K562 (cell line): ENCODE results near the gene RPS19BP1. TPM values are rescaled to one million over a fixed set of nuclear protein-coding genes. Genes with fewer than 3 reads are reported as not detected.

Source experiments
- BHLHE40 ChIP-seq: IDR thresholded peaks from 2 replicates; pipeline ENCODE4 v1.6.1; 2011; ENCODE audit warnings: low read length, improper control_type of control experiment
- RAD51 ChIP-seq: fragments of 450-650 bp; IDR thresholded peaks from 2 replicates; pipeline ENCODE4 v1.7.1; 2016; ENCODE audit warnings: low read depth, mild to moderate bottlenecking, borderline replicate concordance
- ZBTB7A ChIP-seq: IDR thresholded peaks from 2 replicates; pipeline ENCODE4 v1.6.1; 2011; ENCODE audit warnings: low read depth, mild to moderate bottlenecking, low read length, moderate library complexity, borderline replicate concordance; ENCODE audit not compliant: control insufficient read depth
- polyA plus RNA-seq, 8 experiments: library from polyadenylated mRNA; depleted of rRNA in 4 of 8; stranded (reverse) in 5 of 8; unstranded in 3 of 8; fragments of >200 nt; fragmentation: Nextera tagmentation in 2 of 8; fragmentation: Illumina TruSeq in 1 of 8; extraction: Ambion mirVana in 2 of 8; extraction: Trizol in 1 of 8; gene quantifications; 2 replicates each; pipeline versions ENCODE4 v1.2.1 to v1.2.3, GENCODE V29; 2011 to 2014; ENCODE audit warnings: inconsistent platforms in 1 of 8, missing spikeins in 1 of 8
- total RNA-seq, 7 experiments: library from RNA; depleted of rRNA in 6 of 7; stranded (reverse); fragments of >200 nt in 6 of 7; fragmentation: Illumina TruSeq in 2 of 7; extraction: Trizol in 2 of 7; gene quantifications; 2 replicates each; pipeline versions ENCODE4 v1.2.1 to v1.2.3, GENCODE V29; 2011 to 2021; ENCODE audit warnings: low replicate concordance in 1 of 7
- TF ChIP-seq, protein P1 (sequence below), 2 experiments: fragments of 450-650 bp; IDR thresholded peaks; 2 replicates each; pipeline ENCODE4 v1.6.1; 2016; ENCODE audit warnings: mild to moderate bottlenecking in 2 of 2, borderline replicate concordance in 1 of 2, low read depth in 1 of 2, moderate library complexity in 1 of 2
- TF ChIP-seq, protein P2 (sequence below), 2 experiments: fragments of 150-350 bp in 1 of 2; IDR thresholded peaks; 2 replicates each; pipeline ENCODE4 v1.6.1; 2012 to 2016; ENCODE audit warnings: low read depth in 2 of 2, low read length in 2 of 2, mild to moderate bottlenecking in 1 of 2, moderate library complexity in 1 of 2
- TF ChIP-seq, protein P3 (sequence below): fragments of 250-450 bp; sonication (Bioruptor Pico); IDR thresholded peaks from 2 replicates; pipeline ENCODE4 v1.4.0; 2020; ENCODE audit warnings: mild to moderate bottlenecking, moderate library complexity, borderline replicate concordance

Gene RPS19BP1
- total and polyA plus RNA-seq, 9 of the 15 experiments (the other 6 are each of a cell fraction or from before 2014, with no cell fraction given) = 3.0 to 223 (median 84.3) TPM

DNA sequence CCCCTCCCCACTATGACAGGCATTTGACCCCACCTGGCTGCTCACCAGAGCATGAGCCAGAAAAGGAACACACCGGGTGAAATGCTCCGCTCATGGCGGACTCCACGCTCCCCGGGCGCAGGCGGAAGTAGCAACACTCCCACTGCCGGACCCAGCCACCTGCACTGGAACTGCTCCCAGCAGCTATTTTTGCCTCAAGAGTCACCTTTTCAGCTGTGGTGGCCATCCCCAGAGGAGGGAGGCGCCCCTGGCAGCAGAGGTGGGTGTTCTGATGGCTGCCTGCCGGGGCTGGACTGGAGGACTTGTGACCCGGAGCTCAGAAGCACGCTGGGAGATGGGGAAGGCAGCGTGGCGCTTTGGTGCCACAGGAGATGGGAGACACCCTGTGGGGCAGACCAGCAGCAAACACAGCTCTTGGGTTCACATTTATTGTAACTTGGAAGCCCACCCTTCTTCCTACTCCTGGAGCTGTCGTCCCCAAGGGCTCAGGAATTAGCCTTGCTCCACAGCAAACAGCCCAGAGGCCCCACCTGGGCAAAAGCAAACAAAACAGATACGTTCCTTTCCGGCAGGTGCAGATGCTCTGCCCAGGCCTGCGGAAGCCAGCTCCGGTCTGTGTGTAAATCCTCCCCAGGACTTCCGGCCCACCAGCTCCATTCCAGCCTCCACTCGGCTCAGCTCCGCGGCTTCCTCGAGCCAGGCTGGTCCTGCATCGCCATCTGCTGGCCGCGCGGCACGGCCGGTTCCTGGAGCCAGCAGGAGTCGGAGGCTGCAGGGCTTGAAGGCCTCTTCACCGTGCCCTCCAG lies 3.7 kb downstream of the RPS19BP1 start (continued):
- TF ChIP-seq, protein P1, sequence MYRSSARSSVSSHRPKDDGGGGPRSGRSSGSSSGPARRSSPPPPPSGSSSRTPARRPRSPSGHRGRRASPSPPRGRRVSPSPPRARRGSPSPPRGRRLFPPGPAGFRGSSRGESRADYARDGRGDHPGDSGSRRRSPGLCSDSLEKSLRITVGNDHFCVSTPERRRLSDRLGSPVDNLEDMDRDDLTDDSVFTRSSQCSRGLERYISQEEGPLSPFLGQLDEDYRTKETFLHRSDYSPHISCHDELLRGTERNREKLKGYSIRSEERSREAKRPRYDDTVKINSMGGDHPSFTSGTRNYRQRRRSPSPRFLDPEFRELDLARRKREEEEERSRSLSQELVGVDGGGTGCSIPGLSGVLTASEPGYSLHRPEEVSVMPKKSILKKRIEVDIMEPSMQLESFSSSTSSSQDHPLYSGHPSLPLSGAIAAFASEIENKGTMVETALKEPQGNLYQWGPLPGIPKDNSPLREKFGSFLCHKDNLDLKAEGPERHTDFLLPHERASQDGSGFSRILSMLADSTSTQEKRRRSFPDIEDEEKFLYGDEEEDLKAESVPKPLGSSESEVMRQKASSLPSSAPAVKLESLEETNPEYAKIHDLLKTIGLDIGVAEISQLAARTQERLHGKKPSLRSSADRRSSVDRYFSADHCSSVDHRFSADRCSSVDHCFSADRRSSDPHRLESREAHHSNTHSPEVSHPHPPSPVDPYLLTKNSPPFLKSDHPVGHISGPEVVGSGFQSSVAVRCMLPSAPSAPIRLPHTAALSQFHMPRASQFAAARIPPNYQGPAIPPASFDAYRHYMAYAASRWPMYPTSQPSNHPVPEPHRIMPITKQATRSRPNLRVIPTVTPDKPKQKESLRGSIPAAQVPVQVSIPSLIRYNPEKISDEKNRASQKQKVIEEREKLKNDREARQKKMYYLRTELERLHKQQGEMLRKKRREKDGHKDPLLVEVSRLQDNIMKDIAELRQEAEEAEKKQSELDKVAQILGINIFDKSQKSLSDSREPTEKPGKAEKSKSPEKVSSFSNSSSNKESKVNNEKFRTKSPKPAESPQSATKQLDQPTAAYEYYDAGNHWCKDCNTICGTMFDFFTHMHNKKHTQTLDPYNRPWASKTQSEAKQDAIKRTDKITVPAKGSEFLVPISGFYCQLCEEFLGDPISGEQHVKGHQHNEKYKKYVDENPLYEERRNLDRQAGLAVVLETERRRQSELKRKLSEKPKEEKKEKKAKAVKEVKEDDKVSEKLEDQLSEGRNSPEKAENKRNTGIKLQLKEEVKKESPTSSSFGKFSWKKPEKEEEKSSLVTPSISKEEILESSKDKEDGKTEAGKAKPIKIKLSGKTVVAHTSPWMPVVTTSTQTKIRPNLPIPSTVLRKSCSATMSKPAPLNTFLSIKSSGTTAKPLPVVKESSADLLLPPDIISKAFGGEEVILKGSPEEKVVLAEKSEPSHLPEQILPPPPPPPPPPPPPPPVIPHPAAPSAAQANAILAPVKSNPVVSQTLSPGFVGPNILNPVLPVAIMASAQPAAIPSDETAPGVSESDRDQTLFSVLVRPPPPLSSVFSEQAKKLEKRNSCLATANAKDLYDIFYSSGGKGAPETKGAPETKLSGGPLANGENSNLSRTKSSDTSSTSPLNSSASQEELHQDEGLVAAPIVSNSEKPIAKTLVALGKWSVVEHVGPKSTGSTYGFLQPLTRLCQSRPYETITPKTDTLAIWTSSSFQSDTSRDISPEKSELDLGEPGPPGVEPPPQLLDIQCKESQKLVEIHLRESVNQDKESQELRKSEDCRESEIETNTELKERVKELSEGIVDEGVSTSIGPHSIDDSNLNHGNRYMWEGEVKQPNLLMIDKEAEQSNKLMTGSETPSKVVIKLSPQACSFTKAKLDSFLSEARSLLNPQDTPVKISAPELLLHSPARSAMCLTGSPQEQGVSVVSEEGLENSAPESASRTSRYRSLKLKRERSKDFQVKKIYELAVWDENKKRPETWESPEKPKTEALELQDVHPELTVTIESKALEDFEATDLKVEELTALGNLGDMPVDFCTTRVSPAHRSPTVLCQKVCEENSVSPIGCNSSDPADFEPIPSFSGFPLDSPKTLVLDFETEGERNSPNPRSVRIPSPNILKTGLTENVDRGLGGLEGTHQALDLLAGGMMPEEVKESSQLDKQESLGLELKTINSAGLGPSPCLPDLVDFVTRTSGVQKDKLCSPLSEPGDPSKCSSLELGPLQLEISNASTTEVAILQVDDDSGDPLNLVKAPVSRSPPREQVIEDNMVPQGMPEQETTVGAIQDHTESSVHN (IDR thresholded peaks at IDR 0.05; ENCODE audit: borderline replicate concordance in 1 of 2, low read depth in 1 of 2) = no peak
- TF ChIP-seq, protein P2, sequence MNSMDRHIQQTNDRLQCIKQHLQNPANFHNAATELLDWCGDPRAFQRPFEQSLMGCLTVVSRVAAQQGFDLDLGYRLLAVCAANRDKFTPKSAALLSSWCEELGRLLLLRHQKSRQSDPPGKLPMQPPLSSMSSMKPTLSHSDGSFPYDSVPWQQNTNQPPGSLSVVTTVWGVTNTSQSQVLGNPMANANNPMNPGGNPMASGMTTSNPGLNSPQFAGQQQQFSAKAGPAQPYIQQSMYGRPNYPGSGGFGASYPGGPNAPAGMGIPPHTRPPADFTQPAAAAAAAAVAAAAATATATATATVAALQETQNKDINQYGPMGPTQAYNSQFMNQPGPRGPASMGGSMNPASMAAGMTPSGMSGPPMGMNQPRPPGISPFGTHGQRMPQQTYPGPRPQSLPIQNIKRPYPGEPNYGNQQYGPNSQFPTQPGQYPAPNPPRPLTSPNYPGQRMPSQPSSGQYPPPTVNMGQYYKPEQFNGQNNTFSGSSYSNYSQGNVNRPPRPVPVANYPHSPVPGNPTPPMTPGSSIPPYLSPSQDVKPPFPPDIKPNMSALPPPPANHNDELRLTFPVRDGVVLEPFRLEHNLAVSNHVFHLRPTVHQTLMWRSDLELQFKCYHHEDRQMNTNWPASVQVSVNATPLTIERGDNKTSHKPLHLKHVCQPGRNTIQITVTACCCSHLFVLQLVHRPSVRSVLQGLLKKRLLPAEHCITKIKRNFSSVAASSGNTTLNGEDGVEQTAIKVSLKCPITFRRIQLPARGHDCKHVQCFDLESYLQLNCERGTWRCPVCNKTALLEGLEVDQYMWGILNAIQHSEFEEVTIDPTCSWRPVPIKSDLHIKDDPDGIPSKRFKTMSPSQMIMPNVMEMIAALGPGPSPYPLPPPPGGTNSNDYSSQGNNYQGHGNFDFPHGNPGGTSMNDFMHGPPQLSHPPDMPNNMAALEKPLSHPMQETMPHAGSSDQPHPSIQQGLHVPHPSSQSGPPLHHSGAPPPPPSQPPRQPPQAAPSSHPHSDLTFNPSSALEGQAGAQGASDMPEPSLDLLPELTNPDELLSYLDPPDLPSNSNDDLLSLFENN (IDR thresholded peaks at IDR 0.05; ENCODE audit: low read depth in 2 of 2, low read length in 2 of 2) = no peak
- TF ChIP-seq ZBTB7A = peak; percentile 50; the same call in 1 of the 2 replicates
- TF ChIP-seq BHLHE40 = 0 out of 2 replicates have a peak, but pooled peaks have one; percentile 33
- TF ChIP-seq RAD51 = no peak
- TF ChIP-seq, protein P3, sequence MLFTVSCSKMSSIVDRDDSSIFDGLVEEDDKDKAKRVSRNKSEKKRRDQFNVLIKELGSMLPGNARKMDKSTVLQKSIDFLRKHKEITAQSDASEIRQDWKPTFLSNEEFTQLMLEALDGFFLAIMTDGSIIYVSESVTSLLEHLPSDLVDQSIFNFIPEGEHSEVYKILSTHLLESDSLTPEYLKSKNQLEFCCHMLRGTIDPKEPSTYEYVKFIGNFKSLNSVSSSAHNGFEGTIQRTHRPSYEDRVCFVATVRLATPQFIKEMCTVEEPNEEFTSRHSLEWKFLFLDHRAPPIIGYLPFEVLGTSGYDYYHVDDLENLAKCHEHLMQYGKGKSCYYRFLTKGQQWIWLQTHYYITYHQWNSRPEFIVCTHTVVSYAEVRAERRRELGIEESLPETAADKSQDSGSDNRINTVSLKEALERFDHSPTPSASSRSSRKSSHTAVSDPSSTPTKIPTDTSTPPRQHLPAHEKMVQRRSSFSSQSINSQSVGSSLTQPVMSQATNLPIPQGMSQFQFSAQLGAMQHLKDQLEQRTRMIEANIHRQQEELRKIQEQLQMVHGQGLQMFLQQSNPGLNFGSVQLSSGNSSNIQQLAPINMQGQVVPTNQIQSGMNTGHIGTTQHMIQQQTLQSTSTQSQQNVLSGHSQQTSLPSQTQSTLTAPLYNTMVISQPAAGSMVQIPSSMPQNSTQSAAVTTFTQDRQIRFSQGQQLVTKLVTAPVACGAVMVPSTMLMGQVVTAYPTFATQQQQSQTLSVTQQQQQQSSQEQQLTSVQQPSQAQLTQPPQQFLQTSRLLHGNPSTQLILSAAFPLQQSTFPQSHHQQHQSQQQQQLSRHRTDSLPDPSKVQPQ = no peak
